NCI-H345 (cell line): ENCODE data around the gene UCHL3.

Experiments used
- DNase-seq: peaks from one replicate; lab custom pipeline; 2025; lab: John Stamatoyannopoulos, UW

The UCHL3 gene

DNA sequence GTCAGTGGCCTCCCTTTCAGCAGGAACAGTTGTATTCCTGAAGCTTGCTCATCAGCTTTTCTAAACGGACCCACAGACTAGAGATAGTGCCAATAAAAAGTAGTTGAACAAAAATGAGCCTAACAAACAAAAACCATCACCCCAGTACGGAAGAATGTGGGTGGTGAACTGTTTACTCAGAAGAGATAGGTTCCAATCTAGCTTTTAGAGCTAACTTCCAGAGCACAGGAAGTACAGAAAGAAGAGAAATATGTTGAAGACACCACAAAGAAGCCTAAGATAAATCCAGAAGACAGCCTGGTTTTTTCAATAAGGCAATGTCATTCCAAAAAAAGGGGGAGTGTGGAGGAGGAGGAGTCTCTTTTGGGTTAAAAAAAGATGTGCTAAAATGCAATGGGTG lies 83.7 kb downstream of the UCHL3 start:
- no peak for DNase-seq

DNA sequence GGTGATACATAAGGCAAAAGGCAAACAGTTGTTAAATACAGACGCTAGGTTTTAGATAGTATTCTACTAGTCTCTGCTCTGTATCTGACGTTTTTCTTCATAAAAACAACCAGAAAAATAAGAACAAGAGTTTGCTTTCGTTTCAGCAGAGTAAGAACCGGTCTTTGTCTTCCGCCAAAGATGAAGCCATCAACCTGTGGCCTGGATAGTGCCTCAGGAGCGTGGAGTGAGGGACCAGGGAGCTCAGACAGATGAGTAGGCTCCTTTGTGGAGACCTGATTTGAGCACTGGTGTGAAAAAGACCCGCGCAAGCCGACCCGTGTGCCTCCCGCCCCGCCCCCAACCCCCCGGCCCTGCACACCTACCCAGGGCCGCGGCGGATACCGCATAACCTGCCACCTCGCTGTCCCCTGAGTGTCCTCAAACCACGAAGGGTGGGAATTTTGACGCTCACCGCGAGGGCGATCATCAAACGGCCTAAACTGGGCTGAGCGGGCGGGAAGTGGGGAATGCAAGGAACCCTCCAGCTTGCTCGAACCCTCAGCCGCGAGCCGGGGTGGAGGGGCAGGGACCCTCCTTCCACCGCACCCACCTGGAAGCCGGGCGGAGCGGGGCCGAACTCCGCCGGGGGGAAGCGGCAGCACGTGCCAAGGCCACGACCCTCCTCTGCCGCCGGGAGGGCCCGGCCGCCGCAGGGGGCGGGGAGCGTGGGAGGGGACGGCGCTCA lies 85.7 kb downstream of the UCHL3 start:
- no peak for DNase-seq

DNA sequence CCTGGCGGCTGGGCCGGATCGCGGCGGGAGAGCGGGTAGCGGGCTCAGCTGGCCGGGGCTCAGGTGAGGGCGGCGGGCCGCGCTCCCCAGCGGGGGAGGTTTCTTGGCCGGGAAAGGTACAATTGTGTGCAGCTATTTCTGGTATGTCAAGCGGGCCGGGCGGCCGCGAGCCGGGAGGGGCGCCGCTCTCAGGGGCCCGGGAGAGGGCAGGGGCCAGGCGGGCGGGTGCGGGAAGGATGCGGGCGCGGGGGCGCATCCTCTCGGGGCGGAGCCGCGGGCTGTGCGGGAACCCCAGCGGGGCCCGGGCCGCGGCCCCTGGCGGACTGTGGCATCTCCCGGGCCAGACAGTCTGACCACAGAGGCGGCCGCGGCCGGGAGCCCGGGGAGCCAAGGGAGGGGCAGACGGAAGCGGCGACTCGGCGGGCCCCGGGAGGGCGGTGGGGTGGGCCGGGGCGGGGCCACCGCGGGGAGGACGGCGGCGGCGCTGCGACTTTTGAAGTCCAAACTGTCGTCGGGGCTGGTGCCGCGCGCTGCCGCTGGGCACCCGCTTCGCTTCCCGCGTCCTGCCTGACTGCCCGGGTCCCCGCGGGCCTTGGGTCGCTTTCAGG lies 86.3 kb downstream of the UCHL3 start, which contains the start of gene LMO7:
Gene LMO7, plus strand, starts transcription at position 503 of the 608 bp plus-strand sequence. CDS start 328 bp downstream, outside the sequence.
- DNase-seq = peak; percentile 50

DNA sequence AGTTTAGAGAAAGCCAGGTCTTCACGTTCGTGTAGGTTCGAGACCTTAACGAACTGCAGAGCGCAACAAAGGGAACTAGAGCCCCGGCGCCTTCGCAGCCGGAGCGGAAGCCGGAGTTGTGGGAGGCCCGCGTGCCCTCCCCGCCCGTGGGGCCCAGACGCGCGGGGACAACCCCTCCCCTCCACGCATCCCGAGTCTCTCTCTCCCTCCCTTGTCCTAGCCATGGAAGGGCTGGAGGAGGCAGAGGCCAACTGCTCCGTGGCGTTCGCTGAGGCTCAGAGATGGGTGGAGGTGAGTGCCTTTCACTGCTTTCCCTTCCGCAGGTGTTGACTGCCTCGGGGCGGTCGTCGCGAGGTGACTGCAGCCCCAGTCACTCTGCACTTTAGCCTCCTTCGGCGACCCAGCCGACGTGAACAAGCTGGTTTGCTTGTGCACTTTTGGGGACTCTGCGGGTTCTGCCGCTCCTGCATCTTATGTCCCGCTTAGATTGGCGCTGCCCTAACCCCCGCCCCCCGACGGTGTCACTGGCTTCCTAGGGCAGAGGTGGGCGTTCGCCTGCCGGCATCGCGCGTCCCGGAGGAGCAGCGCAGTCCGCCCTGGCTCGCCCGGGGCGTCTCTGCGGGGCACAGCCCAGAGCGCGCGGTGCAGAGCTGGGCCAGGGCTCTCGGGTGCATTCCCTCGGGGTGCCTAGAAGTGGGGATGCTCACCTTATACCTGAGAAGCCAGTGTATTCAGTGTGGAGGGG lies 87.0 kb downstream of the UCHL3 start:
- DNase-seq = peak; percentile 61

DNA sequence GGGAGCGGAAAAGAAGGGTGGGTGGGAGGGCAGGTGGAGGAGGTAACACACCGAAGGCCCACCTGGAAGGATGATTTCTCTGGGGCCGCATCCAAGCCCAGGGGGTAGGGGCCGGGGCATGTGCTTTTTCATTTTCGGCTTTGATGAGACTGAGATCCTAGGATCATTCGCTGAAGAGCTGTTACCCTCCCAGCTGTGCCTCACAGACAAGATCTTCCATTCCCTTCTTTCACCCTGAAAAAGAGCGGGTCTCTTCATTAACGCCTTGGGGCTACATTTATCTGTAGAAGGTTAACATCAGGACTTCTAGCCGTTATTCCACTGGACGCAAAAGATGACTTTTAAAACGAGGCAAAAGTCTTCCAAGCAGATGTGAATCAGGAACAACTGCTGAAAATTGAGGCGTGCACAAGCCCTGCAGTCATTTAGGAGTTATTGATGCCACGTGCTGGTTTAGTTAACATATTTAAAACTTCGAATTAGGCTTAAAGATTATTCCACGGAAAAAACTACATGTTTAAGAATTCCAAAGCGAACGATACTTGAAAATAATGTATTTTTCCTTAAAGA lies 87.7 kb downstream of the UCHL3 start:
- no peak for DNase-seq

DNA sequence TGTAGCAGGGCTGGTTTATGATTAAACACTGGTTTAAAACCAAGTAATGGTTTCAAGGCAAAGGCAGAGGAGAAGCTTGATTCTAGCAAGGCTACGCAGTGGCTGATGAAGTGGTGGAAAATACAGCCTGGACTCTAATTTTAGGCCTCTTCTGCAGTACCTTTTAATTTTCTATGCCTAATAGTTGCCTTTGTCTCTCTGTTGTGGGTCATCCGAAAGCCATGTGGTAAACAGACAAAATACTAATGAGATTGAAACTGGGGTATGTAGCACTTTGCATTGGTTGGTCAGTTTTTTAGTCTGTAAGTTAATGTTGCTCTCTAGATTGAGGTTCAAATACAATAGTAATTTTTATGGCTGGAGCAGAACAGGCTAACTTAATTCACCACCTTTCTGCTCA lies 89.9 kb downstream of the UCHL3 start:
- DNase-seq = no peak

DNA sequence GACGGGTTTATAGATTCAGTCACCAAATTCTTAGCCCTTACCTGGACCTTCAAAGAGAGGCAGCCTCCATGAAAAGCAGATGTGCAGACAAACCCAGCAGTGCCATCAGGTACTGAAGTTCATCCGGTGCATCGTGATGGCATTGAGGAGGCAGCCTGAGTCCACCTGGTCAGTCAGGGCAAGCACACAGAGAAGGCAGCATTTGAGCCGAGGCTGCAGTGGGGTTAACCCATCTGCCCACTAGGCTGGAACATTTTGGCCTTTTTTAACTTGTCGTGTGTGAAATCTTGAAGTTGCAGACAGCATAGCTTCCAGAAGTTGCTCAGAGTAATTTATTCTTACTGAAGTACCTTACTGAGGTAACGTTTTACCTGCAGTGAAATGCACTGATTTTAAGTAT lies 91.4 kb downstream of the UCHL3 start:
- no peak for DNase-seq

DNA sequence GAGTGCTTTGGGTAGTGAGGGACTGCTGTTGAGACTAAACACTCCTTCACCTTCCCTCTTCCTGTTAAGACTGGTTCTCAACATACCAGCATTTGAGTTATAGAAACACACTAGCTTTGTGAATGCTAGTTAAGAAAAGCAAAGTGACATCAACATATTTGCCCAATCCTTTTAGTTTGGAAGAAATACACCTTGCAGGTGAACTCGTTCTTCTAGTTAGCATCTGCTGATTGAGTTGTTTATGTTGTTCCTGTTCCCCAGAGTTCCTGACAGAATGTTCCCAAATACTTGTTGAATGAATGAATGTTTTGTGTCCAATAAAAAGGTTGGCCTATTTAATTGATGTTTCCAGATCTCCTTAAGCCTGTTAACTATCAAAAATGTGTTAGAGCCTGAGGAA lies 93.6 kb downstream of the UCHL3 start:
- DNase-seq = no peak

DNA sequence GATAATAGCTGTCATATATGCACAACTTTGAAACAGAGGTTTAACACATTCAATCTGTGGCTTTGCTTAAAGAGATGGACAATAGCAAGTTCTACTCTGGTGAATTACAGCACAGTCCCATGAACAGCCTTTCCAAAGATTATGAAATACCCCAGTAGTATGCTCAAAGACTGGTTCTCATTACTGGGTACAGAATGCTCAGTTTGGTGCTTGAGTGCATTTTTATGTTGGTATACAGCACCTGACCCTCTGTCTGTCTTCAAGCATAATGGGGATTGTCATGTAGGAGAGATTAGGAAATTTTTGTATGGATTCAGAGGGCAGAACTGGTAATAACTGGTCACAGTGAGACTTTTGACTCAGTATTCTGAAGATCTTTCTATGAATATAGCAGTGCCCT lies 94.1 kb downstream of the UCHL3 start:
- DNase-seq = no peak

DNA sequence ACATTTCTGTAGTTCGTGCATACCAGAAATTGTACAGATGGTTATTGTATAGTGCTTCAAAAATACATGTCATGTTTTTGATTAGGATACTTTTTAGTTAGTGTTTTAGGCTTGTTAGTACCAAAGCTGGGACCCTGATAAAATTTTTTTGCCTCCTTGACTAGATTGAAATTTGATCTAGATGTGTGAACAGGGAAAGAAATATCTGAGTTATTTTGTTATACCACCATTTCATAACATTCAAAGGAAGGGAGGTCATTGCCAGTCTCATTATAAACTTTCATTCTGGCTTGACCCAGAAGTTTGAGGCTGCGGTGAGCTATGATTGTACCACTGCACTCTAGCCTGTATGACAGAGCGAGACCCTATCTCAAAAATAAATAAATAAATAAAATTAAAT lies 95.5 kb downstream of the UCHL3 start:
- no peak for DNase-seq

DNA sequence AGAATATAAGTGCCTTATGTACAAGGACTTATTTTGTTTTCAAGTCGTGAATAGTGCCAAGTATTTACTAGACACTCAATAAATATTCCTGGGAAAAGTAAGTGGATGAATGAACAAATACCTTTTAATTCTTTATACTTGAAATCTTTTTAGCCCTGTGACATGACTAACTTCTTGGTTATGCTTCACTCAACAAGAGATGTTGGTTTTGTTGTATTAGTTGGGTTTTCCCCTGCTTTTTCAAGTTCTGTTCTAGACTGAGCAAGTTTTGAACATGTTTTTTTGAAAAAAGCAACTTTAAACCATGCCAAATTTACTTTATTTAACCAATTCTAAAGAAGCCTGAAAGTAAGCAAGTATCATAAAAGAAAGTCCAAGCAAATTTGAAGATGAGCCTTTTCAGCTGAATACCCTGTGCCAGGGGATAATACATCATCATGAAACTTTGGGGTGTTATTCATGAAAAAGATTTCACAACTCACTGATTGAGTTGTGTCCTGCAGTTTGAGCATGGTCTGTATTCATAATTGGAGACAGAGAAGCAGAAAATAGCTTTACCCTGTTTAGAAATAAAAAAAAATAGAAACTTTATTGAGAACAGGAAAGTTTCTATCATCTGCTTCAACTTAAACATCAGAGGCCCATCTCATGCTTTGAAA lies 97.7 kb downstream of the UCHL3 start:
- no peak for DNase-seq

DNA sequence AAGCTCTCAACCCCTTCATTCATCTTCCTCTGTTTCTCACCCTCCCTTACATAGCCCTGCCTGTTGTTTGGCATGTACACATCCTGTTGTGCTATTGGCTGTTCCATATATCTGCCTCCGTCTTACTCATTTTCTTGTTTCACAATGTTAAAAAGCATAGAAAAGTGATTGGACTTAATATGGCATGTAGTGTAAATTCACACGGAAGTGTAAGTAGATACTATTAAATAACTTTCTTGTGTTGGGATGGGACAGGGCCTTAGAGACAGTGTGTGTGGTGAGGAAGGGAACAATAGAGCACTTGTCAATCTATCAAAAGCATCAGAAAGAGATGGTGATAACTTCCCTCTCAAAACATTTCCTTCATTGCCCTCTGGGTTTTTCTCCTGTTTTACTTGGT lies 98.9 kb downstream of the UCHL3 start:
- no peak for DNase-seq

DNA sequence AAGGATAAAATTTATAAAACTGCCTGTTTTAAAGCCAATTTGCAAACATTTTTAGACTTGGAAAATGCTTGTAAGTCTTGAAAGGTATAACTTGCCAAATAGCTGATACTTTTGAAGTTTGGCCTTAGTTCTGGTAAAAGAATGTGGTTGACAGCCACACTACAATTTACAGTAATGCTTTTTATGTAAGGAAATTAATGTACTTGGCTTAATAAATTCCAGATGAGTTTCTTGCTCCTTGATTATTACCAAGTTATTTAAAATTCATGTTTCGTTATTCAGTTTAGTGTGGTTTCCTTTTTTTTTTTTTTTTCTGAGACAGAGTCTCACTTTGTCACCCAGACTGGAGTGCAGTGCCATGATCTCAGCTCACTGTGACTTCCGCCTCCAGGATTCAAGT lies 101.4 kb downstream of the UCHL3 start:
- no peak for DNase-seq

DNA sequence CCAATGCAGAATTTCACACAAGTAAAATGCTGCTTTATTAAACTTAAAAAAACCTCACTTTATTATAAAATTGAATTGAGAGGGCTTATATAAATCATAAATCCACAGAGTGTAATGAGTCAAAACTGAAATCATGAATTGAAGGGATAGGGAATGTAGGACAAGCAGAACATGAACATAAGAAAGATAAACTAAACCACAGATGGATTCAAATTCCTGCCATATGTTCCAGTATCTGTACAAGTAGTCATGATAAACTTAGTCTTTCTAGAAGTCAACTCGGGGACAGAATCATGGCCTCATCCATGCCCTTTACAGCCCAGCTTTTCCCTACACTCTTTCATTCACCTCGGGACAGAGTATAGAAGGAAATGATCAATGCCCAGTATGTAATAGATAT lies 103.1 kb downstream of the UCHL3 start:
- no peak for DNase-seq
